Measurements from ENCODE around the gene OR10A6.

DNA sequence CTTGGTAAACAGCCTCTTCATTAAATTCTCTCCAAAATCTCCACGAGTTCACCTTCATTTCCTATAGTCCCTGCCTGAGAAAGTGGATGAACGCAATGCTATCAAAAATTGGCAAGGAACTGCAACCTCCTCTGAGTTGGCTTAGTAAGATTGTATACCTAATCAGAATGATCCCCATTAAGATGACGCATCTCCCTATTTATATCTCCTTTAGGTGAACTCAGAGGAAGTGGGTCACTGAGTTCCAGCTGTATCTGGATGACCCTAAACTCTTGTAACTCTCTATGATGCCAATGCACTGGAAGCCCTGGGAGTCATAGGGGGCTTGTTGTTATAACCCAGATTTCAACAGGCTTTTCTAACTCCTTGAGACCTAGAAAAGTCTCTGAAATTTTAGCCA lies 48.2 kb downstream of the OR10A6 start:
- TF ChIP-seq, protein P1, sequence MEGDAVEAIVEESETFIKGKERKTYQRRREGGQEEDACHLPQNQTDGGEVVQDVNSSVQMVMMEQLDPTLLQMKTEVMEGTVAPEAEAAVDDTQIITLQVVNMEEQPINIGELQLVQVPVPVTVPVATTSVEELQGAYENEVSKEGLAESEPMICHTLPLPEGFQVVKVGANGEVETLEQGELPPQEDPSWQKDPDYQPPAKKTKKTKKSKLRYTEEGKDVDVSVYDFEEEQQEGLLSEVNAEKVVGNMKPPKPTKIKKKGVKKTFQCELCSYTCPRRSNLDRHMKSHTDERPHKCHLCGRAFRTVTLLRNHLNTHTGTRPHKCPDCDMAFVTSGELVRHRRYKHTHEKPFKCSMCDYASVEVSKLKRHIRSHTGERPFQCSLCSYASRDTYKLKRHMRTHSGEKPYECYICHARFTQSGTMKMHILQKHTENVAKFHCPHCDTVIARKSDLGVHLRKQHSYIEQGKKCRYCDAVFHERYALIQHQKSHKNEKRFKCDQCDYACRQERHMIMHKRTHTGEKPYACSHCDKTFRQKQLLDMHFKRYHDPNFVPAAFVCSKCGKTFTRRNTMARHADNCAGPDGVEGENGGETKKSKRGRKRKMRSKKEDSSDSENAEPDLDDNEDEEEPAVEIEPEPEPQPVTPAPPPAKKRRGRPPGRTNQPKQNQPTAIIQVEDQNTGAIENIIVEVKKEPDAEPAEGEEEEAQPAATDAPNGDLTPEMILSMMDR (optimal IDR thresholded peaks at IDR 0.05 in 1 of 3, IDR thresholded peaks at IDR 0.05 in 1 of 3, conservative IDR thresholded peaks at IDR 0.05 in 1 of 3; ENCODE audit: extremely low read depth in 1 of 3, insufficient read depth in 2 of 3, low read length in 3 of 3): no peak
- TF ChIP-seq EZH2 (IDR thresholded peaks at IDR 0.05; ENCODE audit: low read length): no peak
